Loucy (cell line): ENCODE data around the gene PRAF2.

Experiments
- H2AFZ ChIP-seq: fragments of 200-600 bp; sonication (generic); 2 replicates; pipeline ENCODE4 v1.6.0; 2016; ENCODE audit warnings: antibody characterized with exemption, mild to moderate bottlenecking, low read length, moderate library complexity
- H3F3A ChIP-seq: fragments of 200-600 bp; 2 replicates; pipeline ENCODE4 v1.6.0; 2016; ENCODE audit warnings: antibody characterized with exemption, low read depth, mild to moderate bottlenecking
- H3K27me3 ChIP-seq: fragments of 200-600 bp; sonication (generic); 2 replicates; pipeline ENCODE4 v1.6.1; 2014; ENCODE audit warnings: low read length, mild to moderate bottlenecking; ENCODE audit not compliant: insufficient read depth, poor library complexity, severe bottlenecking
- H3K36me3 ChIP-seq: fragments of 200-600 bp; sonication (generic); 2 replicates; pipeline ENCODE4 v1.6.1; 2016; ENCODE audit warnings: low read length; ENCODE audit not compliant: insufficient read depth
- H3K4me1 ChIP-seq: fragments of 200-600 bp; sonication (generic); 2 replicates; pipeline ENCODE4 v1.5.1; 2014; ENCODE audit warnings: low read length, mild to moderate bottlenecking; ENCODE audit not compliant: insufficient read depth, poor library complexity, severe bottlenecking
- H3K4me2 ChIP-seq: fragments of 200-600 bp; sonication (generic); 2 replicates; pipeline ENCODE4 v1.6.0; 2014; ENCODE audit warnings: antibody characterized with exemption, low read length, low read depth, mild to moderate bottlenecking; ENCODE audit not compliant: poor library complexity, severe bottlenecking
- H3K4me3 ChIP-seq: fragments of 200-600 bp; sonication (generic); 2 replicates; pipeline ENCODE4 v1.5.1; 2014; ENCODE audit warnings: low read length, mild to moderate bottlenecking, mixed read lengths; ENCODE audit not compliant: poor library complexity, severe bottlenecking
- H3K79me2 ChIP-seq: fragments of 200-600 bp; sonication (generic); 2 replicates; pipeline ENCODE4 v1.6.1; 2014; ENCODE audit warnings: low read length; ENCODE audit not compliant: insufficient read depth
- H3K9ac ChIP-seq: fragments of 200-600 bp; sonication (generic); 2 replicates; pipeline ENCODE4 v1.6.0; 2014; ENCODE audit warnings: mild to moderate bottlenecking, low read depth, low read length, moderate library complexity; ENCODE audit not compliant: poor library complexity, severe bottlenecking
- H3K9me2 ChIP-seq: fragments of 200-600 bp; sonication (generic); replicated peaks from 2 replicates; pipeline ENCODE4 v1.6.1; 2016; ENCODE audit warnings: low read depth, low read length, mixed read lengths
- H3K9me3 ChIP-seq: fragments of 200-600 bp; sonication (generic); 2 replicates; pipeline ENCODE4 v1.6.1; 2014; ENCODE audit warnings: mild to moderate bottlenecking, antibody characterized with exemption, low read length, low read depth; ENCODE audit not compliant: insufficient read depth
- H4K20me1 ChIP-seq: fragments of 200-600 bp; sonication (generic); 2 replicates; pipeline ENCODE4 v1.6.0; 2014; ENCODE audit warnings: antibody characterized with exemption, low read length, mild to moderate bottlenecking; ENCODE audit not compliant: insufficient read depth, poor library complexity, severe bottlenecking
- EZH2phosphoT487 ChIP-seq: fragments of 200-600 bp; IDR thresholded peaks from 2 replicates; pipeline ENCODE4 v1.6.1; 2018; ENCODE audit warnings: antibody characterized with exemption, mild to moderate bottlenecking, moderate library complexity, borderline replicate concordance
- TF ChIP-seq, protein P1 (sequence below): fragments of 200-600 bp; sonication (generic); conservative IDR thresholded peaks from 2 replicates; pipeline ENCODE4 v1.5.1; 2014; ENCODE audit warnings: mild to moderate bottlenecking, antibody characterized with exemption, low read length

PRAF2 gene

DNA sequence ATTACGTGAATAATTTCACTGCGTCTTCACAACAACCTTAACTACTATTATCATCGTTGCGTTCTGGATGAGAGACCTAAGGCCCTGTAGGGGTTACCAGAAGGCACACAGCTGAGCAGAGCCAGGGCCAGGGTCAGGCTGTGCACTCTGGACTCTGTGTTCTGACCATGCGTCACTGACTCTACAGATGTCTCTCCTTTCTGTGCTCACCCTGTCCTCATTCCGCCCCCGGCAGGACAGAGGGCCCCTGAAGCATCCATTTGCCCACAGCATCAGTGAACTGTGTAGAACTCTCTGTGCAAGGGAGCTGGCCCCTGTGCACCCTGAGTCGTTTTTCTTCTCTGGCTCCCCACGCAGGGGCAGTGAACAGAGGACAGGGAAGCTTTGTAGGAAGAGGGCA, 28.4 kb upstream of the PRAF2 start:
- TF ChIP-seq EZH2phosphoT487 = no peak
- TF ChIP-seq, protein P1, sequence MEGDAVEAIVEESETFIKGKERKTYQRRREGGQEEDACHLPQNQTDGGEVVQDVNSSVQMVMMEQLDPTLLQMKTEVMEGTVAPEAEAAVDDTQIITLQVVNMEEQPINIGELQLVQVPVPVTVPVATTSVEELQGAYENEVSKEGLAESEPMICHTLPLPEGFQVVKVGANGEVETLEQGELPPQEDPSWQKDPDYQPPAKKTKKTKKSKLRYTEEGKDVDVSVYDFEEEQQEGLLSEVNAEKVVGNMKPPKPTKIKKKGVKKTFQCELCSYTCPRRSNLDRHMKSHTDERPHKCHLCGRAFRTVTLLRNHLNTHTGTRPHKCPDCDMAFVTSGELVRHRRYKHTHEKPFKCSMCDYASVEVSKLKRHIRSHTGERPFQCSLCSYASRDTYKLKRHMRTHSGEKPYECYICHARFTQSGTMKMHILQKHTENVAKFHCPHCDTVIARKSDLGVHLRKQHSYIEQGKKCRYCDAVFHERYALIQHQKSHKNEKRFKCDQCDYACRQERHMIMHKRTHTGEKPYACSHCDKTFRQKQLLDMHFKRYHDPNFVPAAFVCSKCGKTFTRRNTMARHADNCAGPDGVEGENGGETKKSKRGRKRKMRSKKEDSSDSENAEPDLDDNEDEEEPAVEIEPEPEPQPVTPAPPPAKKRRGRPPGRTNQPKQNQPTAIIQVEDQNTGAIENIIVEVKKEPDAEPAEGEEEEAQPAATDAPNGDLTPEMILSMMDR = no peak
- Histone ChIP-seq H4K20me1 (no peaks in the 10 kb centered on the region), H3K27me3 (no peaks in the 10 kb centered on the region), H3K79me2 (peaks cover 7% of the 10 kb centered on the region; the same call in 1 of the 2 replicates), H3K4me3 (peak overlapping the region; percentile 81), H3K9ac (peak overlapping the region; percentile 79), H3K4me1 (no peaks in the 10 kb centered on the region), H3K4me2 (peak overlapping the region; percentile 79), H3F3A (no peaks in the 10 kb centered on the region), H3K9me3 (no peaks in the 10 kb centered on the region), H3K36me3 (no peaks in the 10 kb centered on the region), H3K9me2 (no peaks in the 10 kb centered on the region), H2AFZ (no peak overlapping the region)

DNA sequence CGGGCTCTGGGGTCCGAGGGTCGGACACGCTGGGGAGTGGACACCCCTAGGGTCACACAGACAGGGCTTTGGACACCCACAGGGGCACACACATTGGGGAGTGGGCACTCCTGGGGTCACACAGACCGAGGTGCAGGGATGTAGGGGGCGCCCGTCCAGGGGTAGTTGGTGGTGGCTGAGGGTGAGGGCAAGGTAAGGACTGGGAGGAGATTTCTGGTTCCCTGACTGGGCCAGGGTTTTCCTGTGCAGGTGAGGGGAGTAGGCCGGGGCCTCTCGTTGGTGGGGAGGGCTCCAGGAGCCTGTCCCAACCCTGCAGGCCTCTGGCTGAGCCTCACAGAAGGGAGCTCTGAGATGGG, 27.8 kb upstream of the PRAF2 start:
- Histone ChIP-seq H2AFZ (peak overlapping the region; percentile 88; the same call in 1 of the 2 replicates), H3K36me3 (no peaks in the 10 kb centered on the region), H3K9me3 (no peaks in the 10 kb centered on the region), H3K4me3 (peak overlapping the region; percentile 81), H3K9me2 (no peaks in the 10 kb centered on the region), H3F3A (no peaks in the 10 kb centered on the region), H3K79me2 (peaks cover 7% of the 10 kb centered on the region; the same call in 1 of the 2 replicates), H3K4me2 (peak overlapping the region; percentile 79), H3K4me1 (no peaks in the 10 kb centered on the region), H4K20me1 (no peaks in the 10 kb centered on the region), H3K9ac (peak overlapping the region; percentile 79), H3K27me3 (no peaks in the 10 kb centered on the region)
- no peak for TF ChIP-seq EZH2phosphoT487
- TF ChIP-seq, protein P1 = peak; percentile 40

- Histone ChIP-seq H3K9me2 (no peaks in the 10 kb centered on the region), H3K4me3 (peak overlapping the region; percentile 81), H3K9ac (peak overlapping the region; percentile 79), H3K4me1 (no peaks in the 10 kb centered on the region), H4K20me1 (no peaks in the 10 kb centered on the region), H3K27me3 (no peaks in the 10 kb centered on the region), H3K9me3 (no peaks in the 10 kb centered on the region), H2AFZ (peak overlapping the region; percentile 88), H3K4me2 (peak overlapping the region; percentile 79), H3F3A (no peaks in the 10 kb centered on the region), H3K79me2 (peaks cover 7% of the 10 kb centered on the region; the same call in 1 of the 2 replicates), H3K36me3 (no peaks in the 10 kb centered on the region)
- TF ChIP-seq, protein P1 = no peak
- no peak for TF ChIP-seq EZH2phosphoT487
Measured at GRCh38 chrX:49100704-49101628, 27.2 kb upstream of the PRAF2 start.
